ENCODE data around the gene DGAT2.

DNA sequence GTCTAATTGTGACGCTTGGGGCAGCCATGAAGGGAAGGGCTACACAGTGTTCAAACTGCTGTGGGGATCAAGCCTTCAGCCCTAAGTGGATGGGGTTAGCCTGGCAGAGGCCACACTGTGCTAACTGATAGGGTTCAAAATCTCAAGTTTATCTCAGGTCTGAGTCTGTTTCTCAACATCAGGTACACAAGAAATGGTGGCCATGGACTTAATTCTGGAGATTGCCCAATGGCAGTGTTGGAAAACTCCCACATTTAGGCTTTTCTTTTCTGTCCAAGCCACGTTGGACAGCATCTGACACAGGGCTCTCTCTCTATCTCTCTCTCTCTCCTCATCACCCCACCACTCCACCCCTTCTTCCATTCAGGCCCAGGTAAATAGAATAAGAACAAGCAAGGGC, 10.9 kb upstream of the DGAT2 start:
- TF ChIP-seq, protein P1, sequence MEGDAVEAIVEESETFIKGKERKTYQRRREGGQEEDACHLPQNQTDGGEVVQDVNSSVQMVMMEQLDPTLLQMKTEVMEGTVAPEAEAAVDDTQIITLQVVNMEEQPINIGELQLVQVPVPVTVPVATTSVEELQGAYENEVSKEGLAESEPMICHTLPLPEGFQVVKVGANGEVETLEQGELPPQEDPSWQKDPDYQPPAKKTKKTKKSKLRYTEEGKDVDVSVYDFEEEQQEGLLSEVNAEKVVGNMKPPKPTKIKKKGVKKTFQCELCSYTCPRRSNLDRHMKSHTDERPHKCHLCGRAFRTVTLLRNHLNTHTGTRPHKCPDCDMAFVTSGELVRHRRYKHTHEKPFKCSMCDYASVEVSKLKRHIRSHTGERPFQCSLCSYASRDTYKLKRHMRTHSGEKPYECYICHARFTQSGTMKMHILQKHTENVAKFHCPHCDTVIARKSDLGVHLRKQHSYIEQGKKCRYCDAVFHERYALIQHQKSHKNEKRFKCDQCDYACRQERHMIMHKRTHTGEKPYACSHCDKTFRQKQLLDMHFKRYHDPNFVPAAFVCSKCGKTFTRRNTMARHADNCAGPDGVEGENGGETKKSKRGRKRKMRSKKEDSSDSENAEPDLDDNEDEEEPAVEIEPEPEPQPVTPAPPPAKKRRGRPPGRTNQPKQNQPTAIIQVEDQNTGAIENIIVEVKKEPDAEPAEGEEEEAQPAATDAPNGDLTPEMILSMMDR (IDR thresholded peaks at IDR 0.05) = no peak
- no peak for TF ChIP-seq POLR2A (IDR thresholded peaks at IDR 0.05)

All from right lobe of liver (tissue), 4 donors.